Activated CD4-positive, alpha-beta T cell treated with anti-CD3 and anti-CD28 coated beads, Interleukin-2, amount 10 ng/mL, durations not matched to agents 7 days and 5 days (primary cell): ENCODE measurements around the gene EIF6. TPM values are rescaled to one million over a fixed set of nuclear protein-coding genes. Genes with fewer than 3 reads are reported as not detected.

ENCODE experiments used
- CTCF ChIA-PET: fragments of 350-600 bp; sonication (Branson Sonifier 250); formaldehyde crosslinking; loops from one replicate; lab custom pipeline; 2021; ENCODE audit warnings: antibody characterized with exemption; lab: Charles Lee
- POLR2A ChIA-PET: fragments of 350-600 bp; sonication (Branson Sonifier 250); formaldehyde crosslinking; loops from one replicate; lab custom pipeline; 2021; ENCODE audit warnings: antibody characterized with exemption; lab: Charles Lee
- DNase-seq: peaks from one replicate; pipeline ENCODE4 v3.0.0-alpha.2; 2020
- H3K27ac Mint-ChIP-seq: one replicate; pipeline ENCODE4 v1.8.0; 2021; ENCODE audit warnings: mild to moderate bottlenecking, moderate library complexity, mixed read lengths
- H3K27me3 Mint-ChIP-seq: one replicate; pipeline ENCODE4 v1.8.0; 2021; ENCODE audit warnings: mixed read lengths
- H3K36me3 Mint-ChIP-seq: one replicate; pipeline ENCODE4 v1.8.0; 2021; ENCODE audit warnings: low read depth, mixed read lengths
- H3K4me1 Mint-ChIP-seq: one replicate; pipeline ENCODE4 v1.8.0; 2021; ENCODE audit warnings: mixed read lengths
- H3K4me3 Mint-ChIP-seq: one replicate; pipeline ENCODE4 v1.8.0; 2021; ENCODE audit warnings: mild to moderate bottlenecking, moderate library complexity, mixed read lengths
- H3K9me3 Mint-ChIP-seq: one replicate; pipeline ENCODE4 v1.8.0; 2021; ENCODE audit warnings: mixed read lengths
- total RNA-seq, 2 experiments: library from RNA; stranded (reverse); gene quantifications; one replicate each; pipeline ENCODE4 v1.2.3, GENCODE V29; 2021

The EIF6 gene
- total RNA-seq, 2 experiments from 2014 or later: 87.4 to 93.3 TPM

DNA sequence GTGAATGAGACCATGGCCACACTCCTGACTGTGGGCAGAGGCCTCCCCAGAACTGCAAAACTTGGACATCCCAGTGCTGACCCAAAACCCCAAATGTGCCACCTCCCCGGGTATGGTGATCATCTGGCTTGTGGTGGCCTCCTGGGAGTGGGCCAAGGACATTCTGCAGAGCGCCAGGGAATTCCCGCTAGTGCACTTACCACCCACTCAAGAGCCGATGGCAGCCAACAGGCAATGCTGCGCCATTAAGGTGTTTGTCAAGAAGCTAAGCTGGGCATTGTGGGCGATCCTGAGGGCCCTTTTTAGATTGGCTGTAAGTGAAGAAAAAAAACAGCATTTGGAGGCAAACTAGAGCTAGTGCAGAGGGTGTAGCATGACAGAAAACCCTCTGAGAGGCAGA is 48.7 kb downstream of the EIF6 start:
- Mint-ChIP-seq H3K4me3 (no peak overlapping the region), H3K9me3 (no peaks in the 10 kb centered on the region), H3K36me3 (no peaks in the 10 kb centered on the region), H3K27me3 (peaks cover 5% of the 10 kb centered on the region), H3K27ac (no peak overlapping the region), H3K4me1 (peaks cover 13% of the 10 kb centered on the region)
- ChIA-PET CTCF (no interaction called here), POLR2A (no interaction called here)
- no peak for DNase-seq

- ChIA-PET POLR2A (no interaction called here), CTCF (interaction anchor here (0.9 kb wide), 1 partner anchor 365 kb away, joined by 3 read pairs; no protein-coding TSS in a partner anchor)
- peaks cover 26% of the 10 kb centered on the region for H3K27me3 Mint-ChIP-seq
- H3K36me3 Mint-ChIP-seq: no peaks in the 10 kb centered on the region
- DNase-seq: no peak
- H3K9me3 Mint-ChIP-seq: no peaks in the 10 kb centered on the region
- no peak overlapping the region for H3K4me3 Mint-ChIP-seq
- H3K4me1 Mint-ChIP-seq: peaks cover 6% of the 10 kb centered on the region
- no peak overlapping the region for H3K27ac Mint-ChIP-seq
Observed at GRCh38 chr20:35232575-35232974, 52.0 kb downstream of the EIF6 start.

Other genes starting within 250 kb of the EIF6 start
- gene TRPC4AP, start 192.0 kb downstream of the EIF6 start, total RNA-seq: 10 to 100 TPM; 48.8 to 49.4 TPM
- gene EDEM2, start 137.4 kb downstream of the EIF6 start, total RNA-seq: 10 to 100 TPM; 22.8 to 25.0 TPM
- gene PROCR, start 112.7 kb downstream of the EIF6 start, total RNA-seq: under 1 TPM; 0.35 to 0.50 TPM
- gene MMP24, start 58.1 kb downstream of the EIF6 start, total RNA-seq: not detected
- 10 to 100 TPM; 46.7 to 48.3 TPM for gene MMP24OS, start 6.7 kb downstream of the EIF6 start, total RNA-seq
- gene FAM83C, start 7.7 kb upstream of the EIF6 start, total RNA-seq: not detected
- 10 to 100 TPM; 46.9 to 48.6 TPM for gene UQCC1, start 127.2 kb upstream of the EIF6 start, total RNA-seq
- gene GDF5, start 153.5 kb upstream of the EIF6 start, total RNA-seq: not detected
- 10 to 100 TPM; 56.8 to 75.4 TPM for gene CEP250, start 170.8 kb upstream of the EIF6 start, total RNA-seq
- not detected for gene C20orf173, start 244.9 kb upstream of the EIF6 start, total RNA-seq